Sigmoid colon (tissue), 7 donors: ENCODE data around the gene MRO. TPM values are rescaled to one million over a fixed set of nuclear protein-coding genes. Genes with fewer than 3 reads are reported as not detected.
"Not testable (repeated sequence)": the region's sequence is repeated elsewhere in the genome, so short reads cannot be mapped to it uniquely, and the experiment has no call there.

Experiments
- DNase-seq: peaks from one replicate; pipeline ENCODE4 v3.0.0-alpha.2; 2019
- H3K27ac ChIP-seq, 4 donors: fragments of 200-600 bp; sonication (generic); one replicate each; pipeline ENCODE4 v1.5.1; 2016 to 2019; ENCODE audit warnings: mild to moderate bottlenecking in 1 of 4
- H3K27me3 ChIP-seq, 3 donors: fragments of 200-600 bp; sonication (generic); one replicate each; pipeline ENCODE4 v1.5.1; 2019; ENCODE audit warnings: mild to moderate bottlenecking in 1 of 3
- H3K36me3 ChIP-seq, 4 donors: fragments of 200-600 bp; sonication (generic); one replicate each; pipeline ENCODE4 v1.5.1; 2016 to 2019
- H3K4me1 ChIP-seq, 4 donors: fragments of 200-600 bp; sonication (generic); one replicate each; pipeline ENCODE4 v1.5.1; 2017 to 2019
- H3K4me3 ChIP-seq, 4 donors: fragments of 200-600 bp; sonication (generic); one replicate each; pipeline ENCODE4 v1.5.1; 2017 to 2019; ENCODE audit warnings: mild to moderate bottlenecking in 2 of 4, moderate library complexity in 1 of 4
- H3K9me3 ChIP-seq, 4 donors: fragments of 200-600 bp in 3 of 4; sonication (generic) in 3 of 4; one replicate each; pipeline versions ENCODE4 v1.5.1 to v1.6.1; 2013 to 2019
- EP300 ChIP-seq, 4 donors: sonication (generic); formaldehyde crosslinking; IDR thresholded peaks; one replicate each; pipeline ENCODE4 v1.6.1; 2017; ENCODE audit warnings: antibody characterized with exemption in 4 of 4
- POLR2A ChIP-seq, 2 donors: fragments of 450-650 bp; IDR thresholded peaks; one replicate each; pipeline ENCODE4 v1.6.1; 2016; ENCODE audit warnings: antibody characterized with exemption in 2 of 2, mild to moderate bottlenecking in 2 of 2, moderate library complexity in 2 of 2
- POLR2AphosphoS5 ChIP-seq, 4 donors: sonication (generic); formaldehyde crosslinking; IDR thresholded peaks; one replicate each; pipeline ENCODE4 v1.6.1; 2017; ENCODE audit warnings: antibody characterized with exemption in 4 of 4
- WGBS, 2 donors: extraction: QIAGEN DNeasy Blood & Tissue Kit; methylation state at CpG; one replicate each; pipeline ENCODE4 v1.1.7; 2013; 5-methylcytosine and 5-hydroxymethylcytosine counted together
- intact Hi-C: fragments of 100-400 bp; cut with DNase I; formaldehyde crosslinking; loops from one replicate; pipeline ENCODE4 v1.15.1; 2023
- polyA plus RNA-seq, 3 donors: library from polyadenylated mRNA; stranded (reverse); fragments of 200-250 nt; gene quantifications; one replicate each; pipeline ENCODE4 v1.2.3, GENCODE V29; 2013
- total RNA-seq, 4 donors: library from RNA; depleted of rRNA; stranded (reverse); fragments of >200 nt; gene quantifications; one replicate each; pipeline ENCODE4 v1.1.0, GENCODE V29; 2016
- TF ChIP-seq, protein P1 (sequence below), 4 experiments: fragments of 450-650 bp in 3 of 4; fragments of 200-600 bp in 1 of 4; IDR thresholded peaks; one replicate each; pipeline ENCODE4 v1.5.1; 2016 to 2019; ENCODE audit warnings: antibody characterized with exemption in 4 of 4, mild to moderate bottlenecking in 3 of 4, moderate library complexity in 2 of 4
- donor health status: healthy with polysubstance abuse.
- donor health status: Bipolar disorder and iron deficiency.
- donor health status: healthy.

Gene MRO
- total and polyA plus RNA-seq, 7 donors, result under 0.01 to 2.5 (median 0.43) TPM; not detected in 1

DNA sequence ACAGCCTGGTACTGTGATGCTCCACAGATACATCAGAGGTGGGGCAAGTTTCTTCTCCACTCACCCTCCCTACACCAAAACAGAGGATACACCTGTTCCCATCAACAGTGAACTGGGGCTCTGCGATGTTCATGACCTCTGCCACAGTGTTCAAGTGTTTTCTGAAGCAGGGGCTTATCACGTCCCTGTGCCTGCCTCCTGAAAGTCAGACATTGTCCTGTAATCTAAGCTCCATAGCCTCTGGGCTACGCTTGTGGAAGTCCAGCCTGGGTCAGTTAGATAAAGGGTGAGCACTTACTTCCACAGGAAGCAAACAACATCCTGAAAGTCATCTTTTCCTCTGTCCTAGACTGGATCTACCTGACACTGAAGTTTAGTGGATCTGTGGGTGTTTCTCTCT, 20.2 kb upstream of the MRO start:
- intact Hi-C loops, result no loop called here
- no peaks in the 10 kb centered on the region for H3K9me3 ChIP-seq
- 77 to 80% methylated on average over 3 of the region's 3 CpGs for WGBS, 2 donors
- no peaks in the 10 kb centered on the region for H3K27me3 ChIP-seq
- DNase-seq, result no peak
- no peaks in the 10 kb centered on the region for H3K36me3 ChIP-seq
- TF ChIP-seq EP300 (IDR thresholded peaks at IDR 0.05) (no peak), POLR2A (IDR thresholded peaks at IDR 0.05) (no peak), POLR2AphosphoS5 (IDR thresholded peaks at IDR 0.05) (no peak)
- TF ChIP-seq, protein P1, sequence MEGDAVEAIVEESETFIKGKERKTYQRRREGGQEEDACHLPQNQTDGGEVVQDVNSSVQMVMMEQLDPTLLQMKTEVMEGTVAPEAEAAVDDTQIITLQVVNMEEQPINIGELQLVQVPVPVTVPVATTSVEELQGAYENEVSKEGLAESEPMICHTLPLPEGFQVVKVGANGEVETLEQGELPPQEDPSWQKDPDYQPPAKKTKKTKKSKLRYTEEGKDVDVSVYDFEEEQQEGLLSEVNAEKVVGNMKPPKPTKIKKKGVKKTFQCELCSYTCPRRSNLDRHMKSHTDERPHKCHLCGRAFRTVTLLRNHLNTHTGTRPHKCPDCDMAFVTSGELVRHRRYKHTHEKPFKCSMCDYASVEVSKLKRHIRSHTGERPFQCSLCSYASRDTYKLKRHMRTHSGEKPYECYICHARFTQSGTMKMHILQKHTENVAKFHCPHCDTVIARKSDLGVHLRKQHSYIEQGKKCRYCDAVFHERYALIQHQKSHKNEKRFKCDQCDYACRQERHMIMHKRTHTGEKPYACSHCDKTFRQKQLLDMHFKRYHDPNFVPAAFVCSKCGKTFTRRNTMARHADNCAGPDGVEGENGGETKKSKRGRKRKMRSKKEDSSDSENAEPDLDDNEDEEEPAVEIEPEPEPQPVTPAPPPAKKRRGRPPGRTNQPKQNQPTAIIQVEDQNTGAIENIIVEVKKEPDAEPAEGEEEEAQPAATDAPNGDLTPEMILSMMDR (IDR thresholded peaks at IDR 0.05), result no peak
- peaks cover 0 to 10% (median 0%) of the 10 kb centered on the region in 4 donors for H3K4me1 ChIP-seq
- no peak overlapping the region for H3K27ac ChIP-seq
- no peak overlapping the region for H3K4me3 ChIP-seq

DNA sequence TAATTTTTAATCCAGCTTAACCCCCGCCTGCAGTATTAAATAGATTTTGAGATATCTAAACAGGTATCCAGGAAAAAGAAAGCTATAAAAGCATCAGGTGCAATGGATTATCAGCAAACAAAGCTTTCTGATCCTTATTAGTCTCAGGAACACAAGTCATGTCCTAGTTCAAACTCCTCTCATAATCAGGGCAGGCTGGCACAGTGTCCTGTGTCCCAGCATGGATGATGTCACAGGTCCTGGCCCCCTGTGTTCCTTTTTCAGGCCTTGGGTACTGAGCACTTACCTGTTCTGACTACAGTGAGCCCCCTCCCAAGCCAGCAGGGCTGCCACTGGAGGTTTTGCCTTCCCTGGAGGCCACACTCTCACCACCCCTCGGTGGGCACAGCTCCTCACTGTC, 19.5 kb upstream of the MRO start:
- no peak overlapping the region for H3K4me3 ChIP-seq
- DNase-seq, result no peak
- no peaks in the 10 kb centered on the region for H3K36me3 ChIP-seq
- intact Hi-C loops, result no loop called here
- peaks cover 0 to 10% (median 0%) of the 10 kb centered on the region in 4 donors for H3K4me1 ChIP-seq
- 48 to 83% methylated on average over 2 of the region's 2 CpGs for WGBS, 2 donors
- H3K9me3 ChIP-seq, result no peaks in the 10 kb centered on the region
- no peak overlapping the region for H3K27ac ChIP-seq
- TF ChIP-seq, protein P1 (IDR thresholded peaks at IDR 0.05), result no peak
- TF ChIP-seq POLR2A (IDR thresholded peaks at IDR 0.05) (no peak), EP300 (IDR thresholded peaks at IDR 0.05) (no peak), POLR2AphosphoS5 (IDR thresholded peaks at IDR 0.05) (no peak)
- H3K27me3 ChIP-seq, result no peaks in the 10 kb centered on the region

DNA sequence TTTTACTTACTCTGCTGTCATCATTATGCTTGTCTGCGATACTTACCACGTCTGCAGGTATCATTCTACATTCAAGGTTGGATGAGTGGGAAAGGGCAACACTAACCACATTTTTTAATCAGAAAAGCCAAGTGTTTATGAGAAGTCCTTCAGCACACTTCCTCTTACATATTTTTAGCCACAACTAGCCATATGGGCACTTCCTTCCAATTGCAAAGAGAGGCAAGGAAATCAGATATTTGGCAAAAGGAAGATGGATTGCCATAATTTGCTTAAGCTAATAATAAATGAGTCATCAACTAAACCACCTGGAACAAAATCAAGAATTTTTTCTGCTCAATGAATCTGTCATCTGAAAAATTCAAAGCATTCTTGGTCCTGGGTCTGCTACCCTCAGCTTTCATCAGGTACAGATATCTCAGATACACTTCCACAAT, 16.7 kb upstream of the MRO start:
- DNase-seq, result no peak
- H3K4me3 ChIP-seq, result no peak overlapping the region
- H3K27me3 ChIP-seq, result no peaks in the 10 kb centered on the region
- H3K4me1 ChIP-seq, result peaks cover 0 to 10% (median 0%) of the 10 kb centered on the region in 4 donors
- no peak overlapping the region for H3K27ac ChIP-seq
- TF ChIP-seq POLR2AphosphoS5 (IDR thresholded peaks at IDR 0.05) (no peak), EP300 (IDR thresholded peaks at IDR 0.05) (no peak), POLR2A (IDR thresholded peaks at IDR 0.05) (no peak)
- TF ChIP-seq, protein P1 (IDR thresholded peaks at IDR 0.05), result no peak
- no peaks in the 10 kb centered on the region for H3K36me3 ChIP-seq
- intact Hi-C loops, result no loop called here
- H3K9me3 ChIP-seq, result no peaks in the 10 kb centered on the region
- WGBS, 2 donors, result 61 to 65% methylated on average over 2 of the region's 2 CpGs

DNA sequence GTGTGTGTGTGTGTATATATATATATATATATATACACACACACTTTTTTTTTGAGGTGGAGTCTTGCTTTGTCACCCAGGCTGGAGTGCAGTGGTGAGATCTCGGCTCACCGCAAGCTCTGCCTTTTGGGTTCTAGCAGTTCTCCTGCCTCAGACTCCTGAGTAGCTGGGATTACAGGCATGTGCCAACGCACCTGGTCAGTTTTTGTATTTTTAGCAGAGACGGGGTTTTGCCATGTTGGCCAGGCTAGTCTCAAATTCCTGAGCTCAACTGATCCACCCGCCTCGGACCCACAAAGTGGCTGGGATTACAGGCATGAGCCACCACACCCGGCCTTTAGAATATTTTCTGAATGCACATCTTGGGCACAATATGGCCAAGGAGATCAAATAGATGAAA, 13.7 kb upstream of the MRO start:
- H3K36me3 ChIP-seq, intact Hi-C loops, H3K4me3 ChIP-seq, H3K9me3 ChIP-seq, DNase-seq, H3K27ac ChIP-seq, H3K27me3 ChIP-seq: not testable (repeated sequence)
- peaks cover 0 to 10% (median 3%) of the 10 kb centered on the region in 4 donors for H3K4me1 ChIP-seq
- WGBS, 2 donors, result 96 to 97% methylated on average over 7 of the region's 7 CpGs

DNA sequence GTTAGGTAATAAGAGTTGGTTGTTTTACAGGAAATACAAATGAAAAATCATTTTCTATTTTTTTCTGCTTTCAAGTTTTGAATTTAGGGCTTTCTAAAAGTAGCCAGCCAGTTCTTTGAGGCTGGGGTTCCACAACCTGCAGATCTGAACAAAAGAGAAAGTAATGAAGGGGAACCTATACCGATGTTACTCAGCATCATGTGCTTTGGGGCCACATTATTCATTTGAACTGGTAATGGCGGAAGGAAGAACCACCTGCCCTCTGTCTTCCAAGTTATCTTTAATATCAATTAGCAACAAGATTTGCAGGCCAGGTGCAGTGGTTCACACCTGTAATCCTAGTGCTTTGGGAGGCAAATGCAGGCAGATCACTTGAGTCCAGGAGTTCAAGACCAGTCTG, 12.9 kb upstream of the MRO start:
- Histone ChIP-seq H3K36me3 (no peaks in the 10 kb centered on the region), H3K4me1 (peaks cover 0 to 10% (median 3%) of the 10 kb centered on the region in 4 donors), H3K27ac (no peak overlapping the region), H3K4me3 (no peak overlapping the region), H3K27me3 (no peaks in the 10 kb centered on the region), H3K9me3 (no peaks in the 10 kb centered on the region)
- WGBS, 2 donors, result 83 to 94% methylated on average over 2 of the region's 2 CpGs
- no peak for TF ChIP-seq POLR2AphosphoS5 (IDR thresholded peaks at IDR 0.05)
- TF ChIP-seq EP300 (IDR thresholded peaks at IDR 0.05), result no peak
- TF ChIP-seq, protein P1 (IDR thresholded peaks at IDR 0.05), result no peak
- no peak for TF ChIP-seq POLR2A (IDR thresholded peaks at IDR 0.05)
- intact Hi-C loops, result no loop called here
- DNase-seq, result no peak
